SK-N-SH (cell line): Measurements from ENCODE around the gene CYYR1. TPM values are rescaled to one million over a fixed set of nuclear protein-coding genes. Genes with fewer than 3 reads are reported as not detected.

Experiments
- CTCF ChIA-PET: fragments of 300-600, 350-600 bp; formaldehyde crosslinking; extraction: SDS; loops from one replicate; lab custom pipeline; 2021; lab: Yijun Ruan, JAX
- POLR2A ChIA-PET: fragments of 350-600 bp; sonication (Branson Sonifier 250); formaldehyde crosslinking; extraction: SDS; loops from one replicate; lab custom pipeline; 2020; ENCODE audit warnings: antibody characterized with exemption, inconsistent platforms; lab: Yijun Ruan, JAX
- DNase-seq: peaks from one replicate; pipeline ENCODE4 v3.0.0; 2012
- H2AFZ ChIP-seq: fragments of 200-600 bp; sonication (generic); 2 replicates; pipeline ENCODE4 v1.8.1; 2016; ENCODE audit warnings: antibody characterized with exemption, mild to moderate bottlenecking, low read depth
- H3F3A ChIP-seq: fragments of 200-600 bp; sonication (generic); replicated peaks from 2 replicates; pipeline ENCODE3; 2016; ENCODE audit warnings: antibody characterized with exemption, mild to moderate bottlenecking; ENCODE audit not compliant: insufficient read depth
- H3K27ac ChIP-seq, 2 experiments: fragments of 200-500 bp in 1 of 2; fragments of 200-600 bp in 1 of 2; sonication (Bioruptor generic) in 1 of 2; sonication (generic), shearing (Covaris generic) in 1 of 2; 2 replicates each; pipeline versions ENCODE4 v1.5.1 to v1.6.1; 2014 to 2016; ENCODE audit warnings: low read depth in 2 of 2, inconsistent platforms in 1 of 2, low read length in 1 of 2, mild to moderate bottlenecking in 1 of 2, mixed read lengths in 1 of 2
- H3K27me3 ChIP-seq: fragments of 200-600 bp; sonication (generic), shearing (Covaris generic); 2 replicates; pipeline ENCODE4 v1.6.1; 2016; ENCODE audit warnings: mixed run types; ENCODE audit not compliant: insufficient read depth
- H3K36me3 ChIP-seq, 2 experiments: fragments of 200-500 bp in 1 of 2; fragments of 200-600 bp in 1 of 2; sonication (Bioruptor generic) in 1 of 2; sonication (generic) in 1 of 2; replicated peaks in 1 of 2; 2 replicates each; pipeline versions ENCODE3 to v1.5.1; 2014 to 2016; ENCODE audit warnings: low read length in 1 of 2, mild to moderate bottlenecking in 1 of 2; ENCODE audit not compliant: insufficient read depth in 2 of 2, control insufficient read depth in 1 of 2
- H3K4me1 ChIP-seq, 2 experiments: fragments of 200-500 bp in 1 of 2; fragments of 200-600 bp in 1 of 2; sonication (Bioruptor generic) in 1 of 2; sonication (generic), shearing (Covaris generic) in 1 of 2; 2 replicates each; pipeline versions ENCODE4 v1.5.1 to v1.6.1; 2014 to 2016; ENCODE audit warnings: low read depth in 1 of 2, low read length in 1 of 2, mixed run types in 1 of 2; ENCODE audit not compliant: insufficient read depth in 2 of 2, control insufficient read depth in 1 of 2
- H3K4me2 ChIP-seq: fragments of 200-600 bp; sonication (generic), shearing (Covaris generic); 2 replicates; pipeline ENCODE4 v1.6.1; 2017; ENCODE audit warnings: mixed run types
- H3K4me3 ChIP-seq, 2 experiments: fragments of 200-500 bp in 1 of 2; fragments of 200-600 bp in 1 of 2; sonication (Bioruptor generic) in 1 of 2; sonication (generic), shearing (Covaris generic) in 1 of 2; 2 replicates each; pipeline versions ENCODE4 v1.5.1 to v1.8.1; 2014 to 2016; ENCODE audit warnings: low read depth in 2 of 2, inconsistent platforms in 1 of 2, low read length in 1 of 2, mild to moderate bottlenecking in 1 of 2, mixed read lengths in 1 of 2, moderate library complexity in 1 of 2
- H3K79me2 ChIP-seq: fragments of 200-600 bp; sonication (generic); 2 replicates; pipeline ENCODE4 v1.8.1; 2017; ENCODE audit warnings: mild to moderate bottlenecking; ENCODE audit not compliant: insufficient read depth
- H3K9ac ChIP-seq: fragments of 200-600 bp; sonication (generic); 2 replicates; pipeline ENCODE4 v1.6.1; 2017; ENCODE audit warnings: mixed run types
- H3K9me2 ChIP-seq: fragments of 200-600 bp; sonication (generic); 2 replicates; pipeline ENCODE4 v1.6.1; 2017; ENCODE audit warnings: mixed run types
- H3K9me3 ChIP-seq: fragments of 200-600 bp; sonication (generic); 2 replicates; pipeline ENCODE4 v1.6.1; 2017; ENCODE audit warnings: mixed run types, mild to moderate bottlenecking, moderate library complexity
- H4K20me1 ChIP-seq: fragments of 200-600 bp; sonication (generic); 2 replicates; pipeline ENCODE4 v1.6.1; 2017; ENCODE audit warnings: mild to moderate bottlenecking, mixed run types; ENCODE audit not compliant: insufficient read depth
- CHD2 ChIP-seq: fragments of 150-350 bp; IDR thresholded peaks from 2 replicates; pipeline ENCODE4 v1.6.1; 2018; ENCODE audit warnings: low read length; ENCODE audit not compliant: partially characterized antibody
- ELF1 ChIP-seq: IDR thresholded peaks from 2 replicates; pipeline ENCODE4 v1.4.0; 2012
- EZH2phosphoT487 ChIP-seq: fragments of 200-600 bp; sonication (generic); IDR thresholded peaks from 2 replicates; pipeline ENCODE4 v1.6.1; 2017; ENCODE audit warnings: low read depth, mixed run types, mild to moderate bottlenecking, antibody characterized with exemption, moderate library complexity, borderline replicate concordance
- FOSL2 ChIP-seq: IDR thresholded peaks from 2 replicates; pipeline ENCODE4 v1.4.0; 2012; ENCODE audit warnings: low read depth, mild to moderate bottlenecking, moderate library complexity, borderline replicate concordance
- FOXJ3 ChIP-seq: sonication (generic); formaldehyde crosslinking; IDR thresholded peaks from 2 replicates; pipeline ENCODE4 v1.5.1; 2020; ENCODE audit warnings: mild to moderate bottlenecking, missing genetic modification reagents
- MAX ChIP-seq: IDR thresholded peaks from 2 replicates; pipeline ENCODE4 v1.4.0; 2012; ENCODE audit warnings: low read depth
- MXI1 ChIP-seq: IDR thresholded peaks from 2 replicates; pipeline ENCODE4 v1.6.1; 2012; ENCODE audit warnings: mild to moderate bottlenecking, low read depth, low read length, improper control_type of control experiment
- NRF1 ChIP-seq: IDR thresholded peaks from 2 replicates; pipeline ENCODE4 v1.6.1; 2012; ENCODE audit warnings: low read depth, mild to moderate bottlenecking, low read length
- PBX3 ChIP-seq: IDR thresholded peaks from 2 replicates; pipeline ENCODE4; 2012
- RAD21 ChIP-seq: IDR thresholded peaks from 2 replicates; pipeline ENCODE4 v1.6.1; 2012; ENCODE audit warnings: mild to moderate bottlenecking, low read length
- RCOR1 ChIP-seq: fragments of 150-350 bp; IDR thresholded peaks from 2 replicates; pipeline ENCODE4 v1.6.1; 2017; ENCODE audit warnings: antibody characterized with exemption, low read length
- REST ChIP-seq: IDR thresholded peaks from 2 replicates; pipeline ENCODE4 v1.6.1; 2012; ENCODE audit warnings: mild to moderate bottlenecking, low read depth, low read length, moderate library complexity
- RFX5 ChIP-seq: IDR thresholded peaks from 2 replicates; pipeline ENCODE4 v1.6.1; 2012; ENCODE audit warnings: mild to moderate bottlenecking, improper control_type of control experiment, low read length
- SIN3A ChIP-seq: IDR thresholded peaks from 2 replicates; pipeline ENCODE4 v1.6.1; 2012; ENCODE audit warnings: low read depth, mild to moderate bottlenecking, low read length, moderate library complexity, borderline replicate concordance
- USF1 ChIP-seq: IDR thresholded peaks from 2 replicates; pipeline ENCODE4 v1.4.0; 2012; ENCODE audit warnings: low read depth, borderline replicate concordance
- YY1 ChIP-seq: IDR thresholded peaks from 2 replicates; pipeline ENCODE4 v1.4.0; 2012; ENCODE audit warnings: low read depth, mild to moderate bottlenecking
- WGBS: methylation state at CpG from one replicate; pipeline ENCODE4 v1.1.6; 2017; ENCODE audit warnings: low lambda C conversion rate; 5-methylcytosine and 5-hydroxymethylcytosine counted together
- polyA plus RNA-seq, 3 experiments: library from polyadenylated mRNA; depleted of rRNA; stranded (reverse); fragments of >200 nt; gene quantifications; 2 replicates each; pipeline ENCODE4 v1.2.3, GENCODE V29; 2012

CYYR1 gene
- polyA plus RNA-seq, 1 of the 3 experiments (the other 2 are of a cell fraction) = not detected

- TF ChIP-seq REST = no peak
- TF ChIP-seq PBX3 = peak; percentile 92
- no peak for TF ChIP-seq SIN3A
- no peak for TF ChIP-seq ELF1
- TF ChIP-seq RCOR1 = 0 out of 2 replicates have a peak, but pooled peaks have one; percentile 61
Measured at GRCh38 chr21:26587736-26588201, 14.7 kb upstream of the CYYR1 start (continued).

- Histone ChIP-seq H3K27ac (no peak overlapping the region), H3K36me3 (no peaks in the 10 kb centered on the region), H3K9me3 (no peaks in the 10 kb centered on the region), H3K9ac (no peak overlapping the region), H3F3A (no peaks in the 10 kb centered on the region), H3K9me2 (no peaks in the 10 kb centered on the region), H3K4me3 (no peak overlapping the region), H3K27me3 (no peaks in the 10 kb centered on the region), H4K20me1 (no peaks in the 10 kb centered on the region), H3K4me1 (peaks cover 0 to 7% of the 10 kb centered on the region in 2 experiments; a peak in 2 of 4 replicates), H2AFZ (no peak overlapping the region), H3K79me2 (no peaks in the 10 kb centered on the region), H3K4me2 (no peak overlapping the region)
- TF ChIP-seq NRF1 = no peak
- TF ChIP-seq RCOR1 = no peak
- no peak for TF ChIP-seq PBX3
- no peak for TF ChIP-seq MAX
- TF ChIP-seq RAD21 = no peak
- TF ChIP-seq CHD2 = no peak
- TF ChIP-seq MXI1 = no peak
- no peak for TF ChIP-seq USF1
- no peak for TF ChIP-seq RFX5
- no peak for TF ChIP-seq FOSL2
- no peak for TF ChIP-seq EZH2phosphoT487
- TF ChIP-seq FOXJ3 (CRISPR knock-in tag) = no peak
- TF ChIP-seq YY1 = no peak
- POLR2A ChIA-PET = no interaction called here
- CTCF ChIA-PET = no interaction called here
- no peak for DNase-seq
- 46% methylated on average over 3 of the region's 3 CpGs for WGBS
Measured at GRCh38 chr21:26583769-26584168, 10.7 kb upstream of the CYYR1 start.
